Endothelial cell (in vitro differentiated cells): ENCODE data around the gene MAGI1. TPM values are rescaled to one million over a fixed set of nuclear protein-coding genes. Genes with fewer than 3 reads are reported as not detected.

ENCODE experiments used
- DNase-seq: peaks from one replicate; pipeline ENCODE4 v3.0.0; 2021; ENCODE audit warnings: low spot score
- H3K27ac Mint-ChIP-seq: one replicate; pipeline ENCODE4 v1.8.0; 2021; ENCODE audit warnings: mixed read lengths, inconsistent platforms; ENCODE audit not compliant: unreplicated experiment
- H3K27me3 Mint-ChIP-seq: one replicate; pipeline ENCODE4 v1.8.0; 2021; ENCODE audit warnings: mild to moderate bottlenecking, moderate library complexity, mixed read lengths, inconsistent platforms; ENCODE audit not compliant: unreplicated experiment
- H3K36me3 Mint-ChIP-seq: one replicate; pipeline ENCODE4 v1.8.0; 2021; ENCODE audit warnings: mild to moderate bottlenecking, low read depth, mixed read lengths, inconsistent platforms; ENCODE audit not compliant: unreplicated experiment
- H3K4me1 Mint-ChIP-seq: one replicate; pipeline ENCODE4 v1.8.0; 2021; ENCODE audit warnings: mild to moderate bottlenecking, mixed read lengths, inconsistent platforms; ENCODE audit not compliant: unreplicated experiment
- H3K4me3 Mint-ChIP-seq: one replicate; pipeline ENCODE4 v1.8.0; 2021; ENCODE audit warnings: mild to moderate bottlenecking, mixed read lengths, inconsistent platforms; ENCODE audit not compliant: unreplicated experiment
- H3K9me3 Mint-ChIP-seq: one replicate; pipeline ENCODE4 v1.8.0; 2021; ENCODE audit warnings: mixed read lengths, inconsistent platforms; ENCODE audit not compliant: unreplicated experiment
- total RNA-seq: library from RNA; stranded (reverse); fragmentation: NEBNext Ultra II Directional; extraction: Animal tissue kit (Norgen Biotek cat#: 25700); gene quantifications from one replicate; pipeline ENCODE4 v1.2.1, GENCODE V29; 2021; ENCODE audit not compliant: unreplicated experiment
- TF ChIP-seq, protein P1 (sequence below): fragments of 200-600 bp; sonication (generic); IDR thresholded peaks from one replicate; pipeline ENCODE4 v1.5.0; 2021; ENCODE audit warnings: antibody characterized with exemption; ENCODE audit not compliant: unreplicated experiment

Gene MAGI1
- total RNA-seq, 1 donor from 2014 or later = 33.8 TPM

DNA sequence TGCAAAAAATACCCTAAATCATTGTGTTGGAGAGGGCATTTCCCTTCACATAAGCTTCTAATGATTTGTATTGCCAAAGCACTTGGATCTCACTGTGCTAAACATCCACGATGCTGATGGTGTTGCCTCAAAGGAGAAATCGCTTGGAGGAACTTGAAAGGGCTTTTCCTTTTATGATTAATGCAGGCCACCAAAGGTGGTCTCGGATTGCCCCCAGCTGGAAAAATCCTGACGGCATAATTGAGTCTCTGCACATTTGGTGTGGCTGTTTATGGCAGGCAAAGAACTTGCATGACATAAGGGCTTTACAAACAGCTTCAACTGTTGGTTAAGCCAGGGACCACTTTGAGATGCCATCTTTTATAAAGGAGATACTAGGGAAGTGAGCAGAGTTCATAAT, 687.0 kb downstream of the MAGI1 start:
- no peak overlapping the region for H3K27ac Mint-ChIP-seq
- H3K27me3 Mint-ChIP-seq = no peaks in the 10 kb centered on the region
- TF ChIP-seq, protein P1, sequence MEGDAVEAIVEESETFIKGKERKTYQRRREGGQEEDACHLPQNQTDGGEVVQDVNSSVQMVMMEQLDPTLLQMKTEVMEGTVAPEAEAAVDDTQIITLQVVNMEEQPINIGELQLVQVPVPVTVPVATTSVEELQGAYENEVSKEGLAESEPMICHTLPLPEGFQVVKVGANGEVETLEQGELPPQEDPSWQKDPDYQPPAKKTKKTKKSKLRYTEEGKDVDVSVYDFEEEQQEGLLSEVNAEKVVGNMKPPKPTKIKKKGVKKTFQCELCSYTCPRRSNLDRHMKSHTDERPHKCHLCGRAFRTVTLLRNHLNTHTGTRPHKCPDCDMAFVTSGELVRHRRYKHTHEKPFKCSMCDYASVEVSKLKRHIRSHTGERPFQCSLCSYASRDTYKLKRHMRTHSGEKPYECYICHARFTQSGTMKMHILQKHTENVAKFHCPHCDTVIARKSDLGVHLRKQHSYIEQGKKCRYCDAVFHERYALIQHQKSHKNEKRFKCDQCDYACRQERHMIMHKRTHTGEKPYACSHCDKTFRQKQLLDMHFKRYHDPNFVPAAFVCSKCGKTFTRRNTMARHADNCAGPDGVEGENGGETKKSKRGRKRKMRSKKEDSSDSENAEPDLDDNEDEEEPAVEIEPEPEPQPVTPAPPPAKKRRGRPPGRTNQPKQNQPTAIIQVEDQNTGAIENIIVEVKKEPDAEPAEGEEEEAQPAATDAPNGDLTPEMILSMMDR = no peak
- no peaks in the 10 kb centered on the region for H3K36me3 Mint-ChIP-seq
- H3K4me3 Mint-ChIP-seq = no peak overlapping the region
- peaks cover 40% of the 10 kb centered on the region for H3K4me1 Mint-ChIP-seq
- no peaks in the 10 kb centered on the region for H3K9me3 Mint-ChIP-seq
- DNase-seq = no peak

DNA sequence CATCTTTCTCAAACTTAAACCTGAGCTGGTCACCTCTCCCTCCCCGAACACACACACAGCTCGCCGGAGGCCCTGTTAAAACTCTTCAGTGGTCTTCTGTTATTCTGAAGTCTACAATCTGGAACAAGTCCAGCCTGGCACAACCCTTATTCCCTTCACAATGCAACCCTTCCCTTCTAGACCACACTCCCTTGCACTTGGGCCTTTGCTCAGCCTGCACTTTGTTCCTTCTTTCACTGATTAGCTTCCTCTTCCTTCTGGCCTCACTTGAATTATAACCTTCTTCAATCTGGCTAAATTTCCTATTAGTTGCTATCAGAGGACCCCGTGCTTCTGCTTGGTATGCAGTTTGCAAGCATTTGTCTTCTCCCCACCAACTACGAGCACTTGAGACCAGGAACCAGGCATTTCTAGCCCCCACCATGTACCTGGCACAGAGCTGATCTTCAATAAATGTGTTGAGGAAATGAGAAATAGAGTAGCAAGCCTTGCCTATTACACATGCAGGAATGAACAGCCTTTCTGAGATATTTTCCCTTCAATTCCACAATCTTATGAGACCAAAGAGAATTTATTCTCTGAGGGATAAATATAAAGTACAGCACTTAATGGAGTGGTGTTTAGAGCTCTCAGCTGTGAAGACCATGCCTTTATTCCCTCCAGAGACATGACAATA, 687.8 kb downstream of the MAGI1 start:
- Mint-ChIP-seq H3K9me3 (no peaks in the 10 kb centered on the region), H3K4me1 (peaks cover 36% of the 10 kb centered on the region), H3K36me3 (no peaks in the 10 kb centered on the region), H3K27ac (no peak overlapping the region), H3K4me3 (no peak overlapping the region), H3K27me3 (no peaks in the 10 kb centered on the region)
- DNase-seq = no peak
- TF ChIP-seq, protein P1 = no peak

DNA sequence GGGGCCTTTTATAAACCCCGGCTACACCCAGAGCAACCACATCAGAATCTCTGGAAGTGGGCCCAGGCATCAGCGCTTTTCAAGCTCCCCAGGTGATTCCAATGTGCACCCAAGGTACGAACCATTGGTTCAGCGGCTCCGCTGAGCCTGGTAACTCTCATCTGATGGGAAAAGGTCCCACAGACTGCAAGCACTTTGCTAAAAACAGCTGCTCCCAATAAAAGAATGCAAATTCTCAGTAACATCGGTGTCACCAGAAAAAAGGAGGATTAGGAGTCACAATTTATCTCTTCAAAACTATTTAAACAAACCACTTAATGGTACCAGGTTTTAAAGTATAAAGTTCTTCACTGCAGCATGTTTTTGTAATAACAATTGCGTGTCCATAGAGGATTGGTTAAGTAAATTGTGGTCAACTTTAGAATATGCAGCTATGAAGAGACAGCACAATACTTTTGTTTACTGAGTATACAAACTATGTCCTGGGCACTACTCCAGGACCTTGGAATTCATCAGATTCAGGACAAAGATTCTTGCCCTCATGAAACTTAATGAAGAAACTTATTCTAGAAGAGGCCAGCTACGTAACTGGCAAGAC, 690.2 kb downstream of the MAGI1 start:
- Mint-ChIP-seq H3K9me3 (no peaks in the 10 kb centered on the region), H3K27me3 (no peaks in the 10 kb centered on the region), H3K36me3 (no peaks in the 10 kb centered on the region), H3K4me3 (no peak overlapping the region), H3K27ac (no peak overlapping the region), H3K4me1 (peaks cover 29% of the 10 kb centered on the region)
- DNase-seq = no peak
- TF ChIP-seq, protein P1 = no peak

DNA sequence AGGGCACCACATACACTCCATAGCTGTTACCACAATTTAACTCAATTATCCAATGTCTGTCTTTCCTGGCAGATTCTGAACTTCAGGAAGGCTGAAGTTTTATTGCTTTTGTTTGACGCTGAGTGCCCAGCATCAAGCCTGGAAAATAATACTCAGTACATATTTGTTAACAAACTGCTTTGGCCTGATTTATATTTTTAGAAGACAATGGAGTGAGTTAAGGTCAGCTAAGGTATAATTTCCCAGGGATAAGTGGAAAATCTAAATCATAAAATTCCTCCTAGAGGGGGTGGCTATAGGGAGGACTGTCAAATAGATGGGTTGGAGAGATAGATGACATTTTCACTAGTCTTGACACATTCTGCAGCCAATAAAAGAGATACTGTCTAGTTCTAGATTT, 691.6 kb downstream of the MAGI1 start:
- no peaks in the 10 kb centered on the region for H3K36me3 Mint-ChIP-seq
- H3K27ac Mint-ChIP-seq = no peak overlapping the region
- H3K4me1 Mint-ChIP-seq = peaks cover 28% of the 10 kb centered on the region
- DNase-seq = no peak
- TF ChIP-seq, protein P1 = no peak
- no peaks in the 10 kb centered on the region for H3K9me3 Mint-ChIP-seq
- no peak overlapping the region for H3K4me3 Mint-ChIP-seq
- H3K27me3 Mint-ChIP-seq = peaks cover 1% of the 10 kb centered on the region

DNA sequence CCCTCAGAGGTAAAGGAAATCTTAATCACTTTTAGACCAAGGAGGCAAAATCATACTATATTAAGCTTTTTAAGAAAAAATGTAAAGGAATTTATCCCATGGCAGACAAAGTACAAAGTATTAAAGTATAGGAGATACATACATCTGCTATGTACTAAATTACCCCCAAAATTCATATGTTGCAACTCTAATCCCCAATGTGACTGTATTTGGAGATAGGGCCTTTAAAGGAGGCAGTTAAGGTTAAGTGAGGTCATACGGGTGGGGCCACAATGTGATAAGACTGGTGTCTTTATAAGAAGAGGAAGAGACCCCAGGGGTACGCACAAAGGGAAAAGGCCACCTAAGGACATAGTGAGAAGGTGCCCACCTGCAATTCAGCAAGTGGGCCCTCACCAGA, 693.9 kb downstream of the MAGI1 start:
- no peaks in the 10 kb centered on the region for H3K9me3 Mint-ChIP-seq
- no peaks in the 10 kb centered on the region for H3K36me3 Mint-ChIP-seq
- H3K4me1 Mint-ChIP-seq = peaks cover 26% of the 10 kb centered on the region
- H3K4me3 Mint-ChIP-seq = no peak overlapping the region
- DNase-seq = no peak
- H3K27me3 Mint-ChIP-seq = peaks cover 1% of the 10 kb centered on the region
- TF ChIP-seq, protein P1 = no peak
- H3K27ac Mint-ChIP-seq = no peak overlapping the region
